ENCODE results near the gene ACSS2.

The ACSS2 gene

GRCh38 chr20:34883087-34883688 is 6.8 kb downstream of the ACSS2 start:
- H3K4me3 ChIP-seq (ENCODE audit: low read depth, low read length): no peak overlapping the region
- no peak for DNase-seq (ENCODE audit: low read depth)
- TF ChIP-seq CTCF (IDR thresholded peaks at IDR 0.05; ENCODE audit: insufficient read depth, low read depth, low read length, missing control alignments): no peak

- no peak for TF ChIP-seq CTCF (IDR thresholded peaks at IDR 0.05; ENCODE audit: insufficient read depth, low read depth, low read length, missing control alignments)
- DNase-seq (ENCODE audit: low read depth): no peak
- no peak overlapping the region for H3K4me3 ChIP-seq (ENCODE audit: low read depth, low read length)
Observed at GRCh38 chr20:34883809-34884208, 7.4 kb downstream of the ACSS2 start.

- H3K4me3 ChIP-seq (ENCODE audit: low read depth, low read length): no peak overlapping the region
- TF ChIP-seq CTCF (IDR thresholded peaks at IDR 0.05; ENCODE audit: insufficient read depth, low read depth, low read length, missing control alignments): no peak
- DNase-seq (ENCODE audit: low read depth): no peak
Observed at GRCh38 chr20:34884260-34884659, 7.8 kb downstream of the ACSS2 start.

GRCh38 chr20:34886122-34886521 is 9.7 kb downstream of the ACSS2 start:
- H3K4me3 ChIP-seq (ENCODE audit: low read depth, low read length): no peak overlapping the region
- DNase-seq (ENCODE audit: low read depth): no peak
- TF ChIP-seq CTCF (IDR thresholded peaks at IDR 0.05; ENCODE audit: insufficient read depth, low read depth, low read length, missing control alignments): no peak

- peak; percentile 44 for DNase-seq (ENCODE audit: low read depth)
- no peak overlapping the region for H3K4me3 ChIP-seq (ENCODE audit: low read depth, low read length)
- TF ChIP-seq CTCF (IDR thresholded peaks at IDR 0.05; ENCODE audit: insufficient read depth, low read depth, low read length, missing control alignments): no peak
Observed at GRCh38 chr20:34887023-34887422, 10.6 kb downstream of the ACSS2 start.

GRCh38 chr20:34888468-34888867 is 12.1 kb downstream of the ACSS2 start:
- no peak overlapping the region for H3K4me3 ChIP-seq (ENCODE audit: low read depth, low read length)
- no peak for TF ChIP-seq CTCF (IDR thresholded peaks at IDR 0.05; ENCODE audit: insufficient read depth, low read depth, low read length, missing control alignments)
- DNase-seq (ENCODE audit: low read depth): no peak
